RPMI7951 (cell line): ENCODE measurements around the gene LY6G6C. TPM values are rescaled to one million over a fixed set of nuclear protein-coding genes. Genes with fewer than 3 reads are reported as not detected.

ENCODE experiments used
- DNase-seq: peaks from one replicate; pipeline ENCODE4 v3.0.0-alpha.2; 2012; ENCODE audit warnings: low read depth
- total RNA-seq: library from RNA; depleted of rRNA; stranded (reverse); fragments of >200 nt; shearing (Covaris generic); gene quantifications from 2 replicates; pipeline ENCODE4 v1.2.3, GENCODE V29; 2014; rRNA removed

The LY6G6C gene
- total RNA-seq, 1 experiment from 2014 or later: not detected

- DNase-seq: peak; percentile 84
These were observed 41.1 kb downstream of the LY6G6C start, which contains the start of gene LY6G5C for GRCh38 chr6:31680226-31681134. Gene LY6G5C, minus strand, starts transcription at chr6:31681067. Its CDS starts 694 bp downstream, at chr6:31680373.

DNA sequence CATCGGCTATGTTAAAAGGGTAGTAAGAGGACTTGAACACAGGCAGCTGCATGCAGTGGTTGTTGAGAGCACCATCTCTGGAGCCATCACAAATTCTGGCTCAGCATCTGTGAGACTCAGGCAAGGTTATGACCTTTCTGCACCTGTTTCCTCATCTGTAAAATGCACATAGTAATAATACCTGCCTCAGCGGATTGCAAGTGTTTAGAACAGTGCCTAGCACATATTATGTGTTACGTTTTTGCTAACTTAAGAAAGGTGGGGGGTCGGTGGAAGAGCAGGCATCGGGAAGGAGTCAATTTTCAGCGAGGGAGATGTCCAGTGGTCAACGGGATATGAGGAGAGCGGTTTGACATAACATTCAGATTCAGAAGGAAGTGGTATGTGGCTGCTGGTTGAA lies 43.6 kb downstream of the LY6G6C start:
- no peak for DNase-seq

- no peak for DNase-seq
These were observed 44.6 kb downstream of the LY6G6C start for GRCh38 chr6:31676904-31677303.

DNA sequence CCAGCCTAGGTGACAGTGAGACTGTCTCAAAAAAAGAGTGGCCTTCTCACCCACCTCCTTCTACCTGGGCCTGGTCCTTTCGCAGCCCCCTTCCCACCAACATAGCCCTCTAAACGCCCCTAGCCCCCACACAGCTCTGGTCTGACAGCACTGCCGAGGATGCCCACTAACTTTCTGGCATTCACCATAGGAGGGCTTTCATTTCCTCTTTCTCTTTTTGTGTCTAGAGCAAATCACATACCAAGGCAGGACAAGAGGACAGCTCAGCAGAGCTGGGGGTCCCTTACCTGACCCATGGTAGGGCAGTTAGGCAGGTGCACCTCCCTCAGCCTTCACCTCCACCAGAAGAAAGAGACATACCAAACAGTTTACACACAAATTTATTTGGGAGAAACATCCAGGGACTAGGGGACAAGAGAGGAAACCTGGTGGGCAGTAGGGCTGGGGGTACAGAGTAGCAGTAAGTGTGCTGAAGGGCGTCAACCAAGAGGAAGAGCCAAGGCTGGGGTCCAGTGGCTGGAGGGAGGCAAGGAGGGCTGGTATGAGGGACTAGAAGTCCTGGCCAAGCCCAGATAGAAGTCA lies 45.1 kb downstream of the LY6G6C start:
- no peak for DNase-seq

GRCh38 chr6:31669676-31670075 lies 51.9 kb downstream of the LY6G6C start, which contains the start of gene LY6G5B:
Gene LY6G5B, plus strand, starts transcription at chr6:31669976. Its CDS starts 975 bp downstream, at chr6:31670951.
- no peak for DNase-seq

Other genes starting within 250 kb of the LY6G6C start
- 31.0 and 34.4 TPM in 2 replicates for gene MICB, start 223.6 kb downstream of the LY6G6C start, total RNA-seq
- not detected in 2 replicates for gene MCCD1, start 192.8 kb downstream of the LY6G6C start, total RNA-seq
- 472 and 494 TPM in 2 replicates for gene DDX39B, start 179.7 kb downstream of the LY6G6C start, total RNA-seq
- 2.3 and 2.6 TPM in 2 replicates for gene ATP6V1G2, start 175.1 kb downstream of the LY6G6C start, total RNA-seq
- gene NFKBIL1, start 174.1 kb downstream of the LY6G6C start, total RNA-seq: 25.0 and 27.5 TPM in 2 replicates
- not detected in 2 replicates for gene LTA, start 149.5 kb downstream of the LY6G6C start, total RNA-seq
- gene TNF, start 146.2 kb downstream of the LY6G6C start, total RNA-seq: 1.7 TPM in 2 replicates
- not detected in 2 replicates for gene LTB, start 139.3 kb downstream of the LY6G6C start, total RNA-seq
- gene LST1, start 135.5 kb downstream of the LY6G6C start, total RNA-seq: not detected in 2 replicates
- gene NCR3, start 128.7 kb downstream of the LY6G6C start, total RNA-seq: 0.36 TPM in 1 of 2 replicates, not detected in the other
- not detected in 2 replicates for gene AIF1, start 106.5 kb downstream of the LY6G6C start, total RNA-seq
- 52.8 and 53.7 TPM in 2 replicates for gene PRRC2A, start 101.0 kb downstream of the LY6G6C start, total RNA-seq
- gene BAG6, start 69.1 kb downstream of the LY6G6C start, total RNA-seq: 124 and 161 TPM in 2 replicates
- 2.5 and 3.4 TPM in 2 replicates for gene APOM, start 65.9 kb downstream of the LY6G6C start, total RNA-seq
- 13.9 and 18.6 TPM in 2 replicates for gene C6orf47, start 61.0 kb downstream of the LY6G6C start, total RNA-seq
- gene GPANK1, start 56.7 kb downstream of the LY6G6C start, total RNA-seq: 20.0 and 22.5 TPM in 2 replicates
- gene CSNK2B, start 55.7 kb downstream of the LY6G6C start, total RNA-seq: 371 and 469 TPM in 2 replicates
- gene LY6G5B, start 51.8 kb downstream of the LY6G6C start, total RNA-seq: 0.36 and 1.3 TPM in 2 replicates
- 2.9 and 3.2 TPM in 2 replicates for gene LY6G5C, start 40.7 kb downstream of the LY6G6C start, total RNA-seq
- gene ABHD16A, start 18.4 kb downstream of the LY6G6C start, total RNA-seq: 36.7 and 36.9 TPM in 2 replicates
- gene LY6G6F, start 14.9 kb downstream of the LY6G6C start, total RNA-seq: not detected in 2 replicates
- not detected in 2 replicates for gene LY6G6D, start 6.4 kb downstream of the LY6G6C start, total RNA-seq
- not detected in 2 replicates for gene MPIG6B, start 1.6 kb upstream of the LY6G6C start, total RNA-seq
- gene DDAH2, start 7.6 kb upstream of the LY6G6C start, total RNA-seq: 39.4 and 53.3 TPM in 2 replicates
- gene CLIC1, start 14.8 kb upstream of the LY6G6C start, total RNA-seq: 1,387 and 1,552 TPM in 2 replicates
- gene MSH5, start 18.3 kb upstream of the LY6G6C start, total RNA-seq: 14.1 and 17.8 TPM in 2 replicates
- gene SAPCD1, start 40.9 kb upstream of the LY6G6C start, total RNA-seq: 0.72 and 2.7 TPM in 2 replicates
- gene VWA7, start 55.6 kb upstream of the LY6G6C start, total RNA-seq: 0.10 and 0.36 TPM in 2 replicates
- 26.4 and 33.6 TPM in 2 replicates for gene VARS1, start 74.0 kb upstream of the LY6G6C start, total RNA-seq
- gene LSM2, start 85.2 kb upstream of the LY6G6C start, total RNA-seq: 145 and 164 TPM in 2 replicates
- 0.68 and 0.84 TPM in 2 replicates for gene HSPA1L, start 93.5 kb upstream of the LY6G6C start, total RNA-seq
- gene HSPA1A, start 93.8 kb upstream of the LY6G6C start, total RNA-seq: 141 and 155 TPM in 2 replicates
- gene HSPA1B, start 106.0 kb upstream of the LY6G6C start, total RNA-seq: 82.1 and 101 TPM in 2 replicates
- gene NEU1, start 141.1 kb upstream of the LY6G6C start, total RNA-seq: 55.3 and 66.7 TPM in 2 replicates
- 1.5 TPM in 1 of 2 replicates, not detected in the other for gene SLC44A4, start 157.3 kb upstream of the LY6G6C start, total RNA-seq
- gene EHMT2, start 176.0 kb upstream of the LY6G6C start, total RNA-seq: 38.6 and 46.1 TPM in 2 replicates
- gene ZBTB12, start 180.3 kb upstream of the LY6G6C start, total RNA-seq: 1.2 and 1.4 TPM in 2 replicates
- not detected in 2 replicates for gene C2, start 206.0 kb upstream of the LY6G6C start, total RNA-seq
- gene CFB, start 224.3 kb upstream of the LY6G6C start, total RNA-seq: 0.72 and 1.8 TPM in 2 replicates
- 235 and 246 TPM in 2 replicates for gene NELFE, start 237.2 kb upstream of the LY6G6C start, total RNA-seq
- 30.4 and 36.5 TPM in 2 replicates for gene SKIC2, start 237.4 kb upstream of the LY6G6C start, total RNA-seq